Measurements from ENCODE around the gene TBC1D22A.

- TF ChIP-seq POLR2A (IDR thresholded peaks at IDR 0.05; ENCODE audit: low read length) (no peak), GATA1 (IDR thresholded peaks at IDR 0.05; ENCODE audit: low read depth, low read length) (no peak)
Measured at GRCh38 chr22:46842606-46843005, 80.2 kb downstream of the TBC1D22A start.
